GM18873 (cell line): ENCODE measurements around the gene LRP2.

Experiments
- ATAC-seq: cut with Tn5 transposase; IDR thresholded peaks from one replicate; pipeline ENCODE4 v1.9.1; 2021; ENCODE audit warnings: mild to moderate bottlenecking, moderate library complexity, moderate number of reproducible peaks; ENCODE audit not compliant: unreplicated experiment, low FRiP score

LRP2 gene

GRCh38 chr2:169185711-169186110 is 176.6 kb downstream of the LRP2 start:
- ATAC-seq: no peak

GRCh38 chr2:169184074-169184473 is 178.3 kb downstream of the LRP2 start:
- no peak for ATAC-seq

- no peak for ATAC-seq
These were observed 179.8 kb downstream of the LRP2 start for GRCh38 chr2:169182573-169182972.

GRCh38 chr2:169178804-169179390 is 183.4 kb downstream of the LRP2 start:
- no peak for ATAC-seq

- ATAC-seq: no peak
These were observed 184.0 kb downstream of the LRP2 start for GRCh38 chr2:169178364-169178763.

GRCh38 chr2:169175112-169175511 is 187.2 kb downstream of the LRP2 start:
- no peak for ATAC-seq

- ATAC-seq: no peak
These were observed 188.5 kb downstream of the LRP2 start for GRCh38 chr2:169173876-169174275.

- ATAC-seq: no peak
These were observed 189.4 kb downstream of the LRP2 start for GRCh38 chr2:169172914-169173313.

GRCh38 chr2:169172151-169172735 is 190.1 kb downstream of the LRP2 start:
- no peak for ATAC-seq

GRCh38 chr2:169165791-169166190 is 196.5 kb downstream of the LRP2 start:
- ATAC-seq: no peak

- ATAC-seq: no peak
These were observed 198.0 kb downstream of the LRP2 start for GRCh38 chr2:169164311-169164710.

GRCh38 chr2:169162613-169163012 is 199.7 kb downstream of the LRP2 start:
- ATAC-seq: no peak

GRCh38 chr2:169160926-169161481 is 201.3 kb downstream of the LRP2 start:
- no peak for ATAC-seq

GRCh38 chr2:169159686-169160085 is 202.6 kb downstream of the LRP2 start:
- no peak for ATAC-seq

GRCh38 chr2:169158874-169159273 is 203.5 kb downstream of the LRP2 start:
- ATAC-seq: no peak

GRCh38 chr2:169146220-169146619 is 216.1 kb downstream of the LRP2 start:
- no peak for ATAC-seq

GRCh38 chr2:169143998-169144397 is 218.3 kb downstream of the LRP2 start:
- ATAC-seq: no peak

GRCh38 chr2:169141713-169142352 is 220.5 kb downstream of the LRP2 start:
- ATAC-seq: no peak

- ATAC-seq: no peak
These were observed 222.2 kb downstream of the LRP2 start for GRCh38 chr2:169139993-169140767.

- ATAC-seq: no peak
These were observed 223.2 kb downstream of the LRP2 start for GRCh38 chr2:169139145-169139544.

GRCh38 chr2:169137924-169138323 is 224.4 kb downstream of the LRP2 start:
- ATAC-seq: no peak
